HUES64 (cell line): ENCODE measurements around the gene VCAN.

Experiments used
- H3K27ac ChIP-seq: 2 replicates; pipeline ENCODE4 v1.7.0; 2013; ENCODE audit warnings: low read depth, low read length, inconsistent platforms
- H3K27me3 ChIP-seq: 2 replicates; pipeline ENCODE4 v1.6.1; 2013; ENCODE audit warnings: mild to moderate bottlenecking, low read length; ENCODE audit not compliant: insufficient read depth
- H3K36me3 ChIP-seq: 2 replicates; pipeline ENCODE4 v1.6.1; 2013; ENCODE audit warnings: mild to moderate bottlenecking, low read length; ENCODE audit not compliant: insufficient read depth
- H3K4me1 ChIP-seq: 2 replicates; pipeline ENCODE4 v1.6.1; 2013; ENCODE audit warnings: mild to moderate bottlenecking, low read length, moderate library complexity; ENCODE audit not compliant: insufficient read depth
- H3K4me3 ChIP-seq: 2 replicates; pipeline ENCODE4 v1.5.1; 2013; ENCODE audit warnings: mild to moderate bottlenecking, low read length, moderate library complexity
- H3K9ac ChIP-seq: 2 replicates; pipeline ENCODE4 v1.6.1; 2013; ENCODE audit warnings: mild to moderate bottlenecking, low read depth, low read length
- H3K9me3 ChIP-seq: 2 replicates; pipeline ENCODE4 v1.6.1; 2013; ENCODE audit warnings: low read depth, low read length; ENCODE audit not compliant: insufficient read depth
- WGBS: fragments of 150-250, 120-280 bp; methylation state at CpG from one replicate; pipeline ENCODE4 v1.1.7; 2013; ENCODE audit warnings: missing lambda C conversion rate; 5-methylcytosine and 5-hydroxymethylcytosine counted together

The VCAN gene

GRCh38 chr5:83614841-83615240 is 143.3 kb downstream of the VCAN start:
- Histone ChIP-seq H3K4me3 (no peak overlapping the region), H3K9me3 (no peaks in the 10 kb centered on the region), H3K27me3 (no peaks in the 10 kb centered on the region), H3K9ac (no peak overlapping the region), H3K36me3 (no peaks in the 10 kb centered on the region), H3K27ac (no peak overlapping the region), H3K4me1 (0 out of 2 replicates have a peak, but pooled peaks cover 4% of the 10 kb centered on the region)

GRCh38 chr5:83628360-83628759 is 156.8 kb downstream of the VCAN start:
- no peaks in the 10 kb centered on the region for H3K27me3 ChIP-seq
- no peak overlapping the region for H3K27ac ChIP-seq
- no peaks in the 10 kb centered on the region for H3K36me3 ChIP-seq
- H3K9ac ChIP-seq: no peak overlapping the region
- no peak overlapping the region for H3K4me3 ChIP-seq
- peaks cover 4% of the 10 kb centered on the region; the same call in 1 of the 2 replicates for H3K4me1 ChIP-seq
- 88% methylated on average over 2 of the region's 2 CpGs for WGBS
- no peaks in the 10 kb centered on the region for H3K9me3 ChIP-seq
